Measurements from ENCODE around the gene TSPEAR. TPM values are rescaled to one million over a fixed set of nuclear protein-coding genes. Genes with fewer than 3 reads are reported as not detected.

The TSPEAR gene
- total and polyA plus RNA-seq, 2 of the 13 experiments (the other 11 are each of a cell fraction or from before 2014, with no cell fraction given), result 0.07 to 0.32 TPM

GRCh38 chr21:44479556-44480199, 231.7 kb downstream of the TSPEAR start (continued):
- 0 out of 2 replicates have a peak, but pooled peaks have one; percentile 14 for TF ChIP-seq ZNF891 (CRISPR knock-in tag; IDR thresholded peaks at IDR 0.05)

- ChIA-PET POLR2A (interaction anchor here (0.9 kb wide), 1 partner anchor 24 kb away, joined by 3 read pairs; no protein-coding TSS in a partner anchor), CTCF (ENCODE audit: low intra/inter-chr PET ratio, low total read pairs) (interaction anchor here (1.2 kb wide), 1 partner anchor 34 kb away, joined by 3 read pairs; no protein-coding TSS in a partner anchor)
- Histone ChIP-seq H3K27me3 (ENCODE audit: control insufficient read depth in 1 of 2, insufficient read depth in 2 of 2, low read length in 2 of 2) (no peaks in the 10 kb centered on the region; a peak in 1 of 5 replicates), H3K27ac (ENCODE audit: extremely low read length, insufficient read depth, low read length) (no peak overlapping the region), H3K9me3 (ENCODE audit: low read length) (no peaks in the 10 kb centered on the region), H3K4me1 (ENCODE audit: insufficient read depth, low read length) (peaks cover 51% of the 10 kb centered on the region), H3K4me3 (replicated peaks in 1 of 3; ENCODE audit: insufficient read depth in 1 of 3, low read depth in 2 of 3, low read length in 3 of 3) (no peak overlapping the region), H3K79me2 (ENCODE audit: insufficient read depth, low read length) (peaks cover 9% of the 10 kb centered on the region), H3K4me2 (ENCODE audit: low read depth, low read length) (peak overlapping the region; percentile 19; the same call in 1 of the 2 replicates), H2AFZ (ENCODE audit: low read length) (no peak overlapping the region), H3K36me3 (replicated peaks in 1 of 2; ENCODE audit: control insufficient read depth in 1 of 2, insufficient read depth in 2 of 2, low read length in 2 of 2) (no peaks in the 10 kb centered on the region), H3K9ac (ENCODE audit: insufficient read depth, low read depth, low read length) (no peak overlapping the region), H4K20me1 (ENCODE audit: insufficient read depth, low read length) (no peaks in the 10 kb centered on the region)
- TF ChIP-seq HMG20B (CRISPR knock-in tag; conservative IDR thresholded peaks at IDR 0.05) (no peak), THYN1 (CRISPR knock-in tag; IDR thresholded peaks at IDR 0.05; ENCODE audit: borderline replicate concordance, low read depth) (no peak), NFATC3 (CRISPR knock-in tag; IDR thresholded peaks at IDR 0.05) (no peak), ZNF101 (CRISPR knock-in tag; IDR thresholded peaks at IDR 0.05; ENCODE audit: borderline replicate concordance, low read depth) (no peak), BATF2 (CRISPR knock-in tag; IDR thresholded peaks at IDR 0.05) (no peak), ELF3 (CRISPR knock-in tag; IDR thresholded peaks at IDR 0.05) (no peak), RAD51 (IDR thresholded peaks at IDR 0.05; ENCODE audit: borderline replicate concordance) (no peak), ETS1 (CRISPR knock-in tag; IDR thresholded peaks at IDR 0.05) (no peak), ZNF335 (CRISPR knock-in tag; IDR thresholded peaks at IDR 0.05) (no peak), BHLHE40 (IDR thresholded peaks at IDR 0.05; ENCODE audit: low read length) (no peak), HOXD1 (CRISPR knock-in tag; IDR thresholded peaks at IDR 0.05) (no peak), GRHL1 (CRISPR knock-in tag; conservative IDR thresholded peaks at IDR 0.05) (no peak)
- WGBS (ENCODE audit: low lambda C conversion rate), result 94% methylated on average over 5 of the region's 5 CpGs
- intact Hi-C loops (cut with micrococcal nuclease; ENCODE audit: unreplicated experiment), result no loop called here
- FAIRE-seq (no peak), ATAC-seq (no peak), DNase-seq (ENCODE audit: low spot score) (no peak)
- in situ Hi-C loops (cut with HindIII; ENCODE audit: extremely low pct_ligation_motif_present, low pct_unique_long_range_greater_than_20kb), result no loop called here
- BruUV-seq (replicated peaks), result no TSS peak
Measured at GRCh38 chr21:44478801-44479167, 232.6 kb downstream of the TSPEAR start.
